ENCODE measurements around the gene XKR7. TPM values are rescaled to one million over a fixed set of nuclear protein-coding genes. Genes with fewer than 3 reads are reported as not detected.

The XKR7 gene
- total RNA-seq, 1 donor from 2014 or later, result not detected

GRCh38 chr20:32037929-32038328, 70.0 kb downstream of the XKR7 start:
- peak in 1 of 2 donors; percentile 25 for DNase-seq (ENCODE audit: low read depth in 2 of 2)

GRCh38 chr20:32040142-32040953, 72.4 kb downstream of the XKR7 start:
- no peak for DNase-seq (ENCODE audit: low read depth in 2 of 2)

DNA sequence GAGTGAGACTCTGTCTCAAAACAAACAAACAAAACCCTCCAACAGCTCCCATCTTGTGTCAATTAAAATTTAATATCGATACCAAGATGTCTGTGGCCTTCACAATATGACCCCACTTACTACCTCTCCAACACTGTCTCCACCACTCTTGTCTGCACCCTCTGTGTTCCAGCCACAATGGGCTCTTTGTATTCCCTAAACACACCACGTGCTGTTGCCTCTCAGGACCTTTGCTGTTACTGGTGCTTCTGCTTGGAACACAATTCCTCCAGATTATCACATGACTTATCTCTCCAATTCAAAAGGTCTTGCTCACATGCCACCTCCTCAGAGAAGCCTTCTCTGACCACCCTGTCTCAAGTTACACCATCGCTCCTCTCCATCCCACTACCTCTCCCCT, 78.0 kb downstream of the XKR7 start:
- no peak for DNase-seq (ENCODE audit: low read depth in 2 of 2)

DNA sequence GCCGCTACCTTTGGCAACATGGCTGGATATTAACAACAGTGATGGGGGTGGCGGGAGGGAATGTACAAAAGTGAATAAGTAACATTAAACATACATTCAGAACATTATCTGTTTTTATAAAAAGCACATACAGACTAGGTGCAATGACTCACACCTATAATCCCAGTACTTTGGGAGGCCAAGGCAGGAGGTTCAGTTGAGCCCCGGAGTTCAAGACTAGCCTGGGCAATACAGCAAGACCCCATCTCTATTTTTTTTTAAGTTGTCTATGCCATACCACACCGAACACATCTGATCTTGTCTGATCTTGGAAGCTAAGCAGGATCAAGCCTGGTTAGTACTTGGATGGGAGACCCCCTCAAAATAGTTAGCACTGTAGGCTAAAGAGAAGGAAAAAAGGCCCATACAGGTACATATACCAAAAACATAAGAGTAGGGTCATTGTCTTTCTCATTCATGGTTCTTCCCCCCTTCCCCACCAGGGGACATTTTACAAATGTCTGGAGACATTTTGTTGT, 82.4 kb downstream of the XKR7 start:
- no peak for DNase-seq (ENCODE audit: low read depth in 2 of 2)

- no peak for DNase-seq (ENCODE audit: low read depth in 2 of 2)
These were observed 83.1 kb downstream of the XKR7 start for GRCh38 chr20:32050851-32051556.

DNA sequence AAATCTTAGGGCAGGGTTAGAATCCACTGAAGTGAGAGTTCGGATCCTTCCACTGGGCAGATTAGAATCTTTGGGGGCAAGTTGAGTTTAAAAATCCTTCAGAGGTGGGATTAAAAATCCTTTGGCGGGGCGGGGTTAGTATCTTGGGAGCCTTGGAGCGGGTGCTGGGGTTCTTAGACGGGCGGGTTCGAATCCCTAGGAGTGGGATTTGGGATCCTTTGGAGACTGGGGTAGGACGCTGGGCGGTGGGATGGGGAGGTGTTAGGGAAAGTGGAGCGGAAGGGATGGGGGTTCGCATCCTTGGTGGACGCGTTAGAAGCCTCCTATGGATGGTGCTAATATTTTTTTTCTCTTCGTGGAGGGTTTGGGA, 83.8 kb downstream of the XKR7 start:
- no peak for DNase-seq (ENCODE audit: low read depth in 2 of 2)

- no peak for DNase-seq (ENCODE audit: low read depth in 2 of 2)
These were observed 84.3 kb downstream of the XKR7 start, which contains the start of gene HCK for GRCh38 chr20:32052090-32052777. Gene HCK, plus strand, starts transcription at chr20:32052242.

DNA sequence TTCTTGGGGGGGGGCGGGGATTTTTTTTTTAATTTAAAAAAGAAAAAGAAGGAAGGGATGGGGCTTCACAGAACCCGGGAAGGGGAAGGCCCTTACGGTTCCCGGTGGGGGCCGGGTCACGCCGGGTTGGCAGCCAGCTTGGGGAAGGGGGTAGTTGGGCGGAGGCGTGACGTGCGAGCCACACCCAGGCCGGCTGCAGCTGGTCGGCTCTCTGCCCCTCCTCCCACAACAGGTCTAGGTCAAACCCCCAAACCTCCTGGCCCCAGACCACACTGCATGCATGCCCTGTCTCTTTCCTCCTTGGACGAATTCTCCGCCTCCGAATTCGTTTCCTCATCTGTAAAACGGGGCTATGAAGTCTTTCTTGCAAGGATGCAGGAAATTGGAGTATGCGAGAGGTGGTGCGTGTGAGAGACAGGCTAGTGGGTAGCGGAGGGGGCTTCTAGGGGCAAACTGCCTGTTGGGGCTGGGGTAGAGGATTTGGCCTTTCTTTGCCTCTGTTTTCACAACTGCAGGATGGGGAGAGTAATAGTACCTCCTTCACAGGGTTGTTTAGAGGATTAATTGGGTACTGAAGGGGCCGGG, 84.9 kb downstream of the XKR7 start:
- DNase-seq (ENCODE audit: low read depth in 2 of 2), result no peak

Other genes with a start within 250 kb of the XKR7 start
- gene BCL2L1, start 245.3 kb upstream of the XKR7 start, total RNA-seq, result 36.0 and 40.7 TPM in 2 replicates
- 5.8 and 18.1 TPM in 2 replicates for gene TPX2, start 228.9 kb upstream of the XKR7 start, total RNA-seq
- 17.3 and 18.5 TPM in 2 replicates for gene MYLK2, start 148.8 kb upstream of the XKR7 start, total RNA-seq
- gene FOXS1, start 122.5 kb upstream of the XKR7 start, total RNA-seq, result 0.20 and 0.22 TPM in 2 replicates
- gene DUSP15, start 97.6 kb upstream of the XKR7 start, total RNA-seq, result 0.65 and 0.79 TPM in 2 replicates
- gene TTLL9, start 97.5 kb upstream of the XKR7 start, total RNA-seq, result under 0.01 and 0.22 TPM in 2 replicates
- gene PDRG1, start 16.1 kb upstream of the XKR7 start, total RNA-seq, result 4.6 TPM in 2 replicates
- gene CCM2L, start 42.3 kb downstream of the XKR7 start, total RNA-seq, result 16.3 and 24.2 TPM in 2 replicates
- not detected in 2 replicates for gene HCK, start 84.1 kb downstream of the XKR7 start, total RNA-seq
- 16.3 and 25.2 TPM in 2 replicates for gene TM9SF4, start 141.6 kb downstream of the XKR7 start, total RNA-seq
- gene PLAGL2, start 239.6 kb downstream of the XKR7 start, total RNA-seq, result 2.2 and 2.8 TPM in 2 replicates
- gene POFUT1, start 239.7 kb downstream of the XKR7 start, total RNA-seq, result 24.6 and 31.2 TPM in 2 replicates

All from lung microvascular endothelial cell (primary cell).